HepG2 (cell line): ENCODE measurements around the gene RGS6. TPM values are rescaled to one million over a fixed set of nuclear protein-coding genes. Genes with fewer than 3 reads are reported as not detected.

Source experiments
- ATAC-seq: fragments of 200-7000 bp; cut with Tn5 transposase; 3 replicates; pipeline ENCODE4 v1.9.1; 2020; ENCODE audit warnings: mild to moderate bottlenecking, moderate library complexity
- BruUV-seq: library from RNA; stranded (reverse); fragments of 400-500 nt; replicated peaks from 2 replicates; lab custom pipeline; 2021; lab: Mats Ljungman, UMichigan
- CTCF ChIA-PET: fragments of 300-600 bp; formaldehyde crosslinking; extraction: SDS; loops from one replicate; lab custom pipeline; 2021; ENCODE audit warnings: low total read pairs, inconsistent platforms, low intra/inter-chr PET ratio; lab: Yijun Ruan, JAX
- POLR2A ChIA-PET: fragments of 350-600 bp; sonication (Branson Sonifier 250); formaldehyde crosslinking; loops from one replicate; lab custom pipeline; 2020; ENCODE audit warnings: antibody characterized with exemption, inconsistent platforms; lab: Yijun Ruan, JAX
- DNase-seq: peaks from one replicate; pipeline ENCODE4 v3.0.0-alpha.2; 2015; ENCODE audit warnings: low spot score
- FAIRE-seq: peaks from 3 replicates; lab custom pipeline; 2011; peaks lifted over from hg19 to GRCh38; lab: Jason Lieb, UNC
- H2AFZ ChIP-seq: one replicate; pipeline ENCODE4 v1.6.1; 2011; ENCODE audit warnings: low read length, inconsistent platforms
- H3K27ac ChIP-seq: fragments of 300-600 bp; 3 replicates; pipeline ENCODE4 v1.8.0; 2011; ENCODE audit warnings: mixed run types, mild to moderate bottlenecking, mixed read lengths, low read length, inconsistent platforms; ENCODE audit not compliant: insufficient read depth; ENCODE audit errors: extremely low read length
- H3K27me3 ChIP-seq, 2 experiments: fragments of 200-600 bp in 1 of 2; 2 replicates in 1 of 2; 3 replicates in 1 of 2; pipeline versions ENCODE4 v1.6.0 to v1.8.0; 2011; ENCODE audit warnings: low read length in 2 of 2, mild to moderate bottlenecking in 2 of 2, moderate library complexity in 2 of 2, inconsistent platforms in 1 of 2; ENCODE audit not compliant: insufficient read depth in 2 of 2, control insufficient read depth in 1 of 2
- H3K36me3 ChIP-seq, 2 experiments: fragments of 200-600 bp in 1 of 2; replicated peaks in 1 of 2; 2 replicates in 1 of 2; 3 replicates in 1 of 2; pipeline versions ENCODE4 v1.5.1 to v1.8.0; 2011; ENCODE audit warnings: low read length in 2 of 2, inconsistent platforms in 1 of 2; ENCODE audit not compliant: insufficient read depth in 2 of 2, control insufficient read depth in 1 of 2
- H3K4me1 ChIP-seq: 2 replicates; pipeline ENCODE4 v1.5.1; 2012; ENCODE audit warnings: low read length, inconsistent platforms; ENCODE audit not compliant: insufficient read depth
- H3K4me2 ChIP-seq: 2 replicates; pipeline ENCODE4 v1.6.0; 2011; ENCODE audit warnings: low read depth, low read length, inconsistent platforms
- H3K4me3 ChIP-seq, 3 experiments: fragments of 200-600 bp in 1 of 3; sonication (generic), shearing (Covaris generic) in 1 of 3; replicated peaks in 1 of 3; 2 replicates each; pipeline ENCODE4 v1.5.1; 2011 to 2016; ENCODE audit warnings: low read length in 3 of 3, inconsistent platforms in 2 of 3, low read depth in 2 of 3, mild to moderate bottlenecking in 2 of 3, control low read depth in 1 of 3, mixed read lengths in 1 of 3; ENCODE audit not compliant: insufficient read depth in 1 of 3
- H3K79me2 ChIP-seq: one replicate; pipeline ENCODE4 v1.6.1; 2011; ENCODE audit warnings: low read length, inconsistent platforms; ENCODE audit not compliant: insufficient read depth
- H3K9ac ChIP-seq: 2 replicates; pipeline ENCODE4 v1.6.0; 2011; ENCODE audit warnings: mild to moderate bottlenecking, low read depth, low read length, inconsistent platforms; ENCODE audit not compliant: insufficient read depth
- H3K9me3 ChIP-seq: 2 replicates; pipeline ENCODE4 v1.5.1; 2012; ENCODE audit warnings: mild to moderate bottlenecking, low read length
- H4K20me1 ChIP-seq: 2 replicates; pipeline ENCODE4 v1.6.0; 2011; ENCODE audit warnings: inconsistent platforms, mild to moderate bottlenecking, low read length, moderate library complexity; ENCODE audit not compliant: insufficient read depth
- BRCA1 ChIP-seq: sonication (generic); formaldehyde crosslinking; IDR thresholded peaks from 2 replicates; pipeline ENCODE4 v1.4.0; 2020; ENCODE audit warnings: missing genetic modification reagents
- FOXC1 ChIP-seq: sonication (generic); formaldehyde crosslinking; IDR thresholded peaks from 2 replicates; pipeline ENCODE4 v1.8.0; 2022; ENCODE audit warnings: mild to moderate bottlenecking, missing genetic modification reagents, borderline replicate concordance
- GATAD1 ChIP-seq: IDR thresholded peaks from 2 replicates; pipeline ENCODE4 v1.6.1; 2016; ENCODE audit warnings: missing genetic modification reagents, missing compliant biosample characterization
- HMG20A ChIP-seq: IDR thresholded peaks from 2 replicates; pipeline ENCODE4 v1.6.1; 2016; ENCODE audit warnings: borderline replicate concordance
- HNF4A ChIP-seq: sonication (generic); formaldehyde crosslinking; IDR thresholded peaks from 2 replicates; pipeline ENCODE4 v1.4.0; 2020; ENCODE audit warnings: missing genetic modification reagents
- SKI ChIP-seq: fragments of 450-650 bp; IDR thresholded peaks from one replicate; pipeline ENCODE4 v1.6.1; 2018; ENCODE audit warnings: mild to moderate bottlenecking; ENCODE audit not compliant: partially characterized antibody
- SOX13 ChIP-seq, 3 experiments: fragments of 450-650 bp in 1 of 3; sonication (generic) in 1 of 3; formaldehyde crosslinking in 1 of 3; IDR thresholded peaks in 2 of 3; conservative IDR thresholded peaks in 1 of 3; 2 replicates each; pipeline versions ENCODE4 v1.5.0 to v1.6.1; 2016 to 2020; ENCODE audit warnings: antibody characterized with exemption in 1 of 3, mild to moderate bottlenecking in 1 of 3, missing compliant biosample characterization in 1 of 3, missing genetic modification reagents in 1 of 3, moderate library complexity in 1 of 3
- XBP1 ChIP-seq: sonication (generic); formaldehyde crosslinking; IDR thresholded peaks from 2 replicates; pipeline ENCODE4 v1.5.0; 2020; ENCODE audit warnings: missing genetic modification reagents
- ZNF230 ChIP-seq: sonication (generic); formaldehyde crosslinking; IDR thresholded peaks from 2 replicates; pipeline ENCODE4 v1.4.0; 2020; ENCODE audit warnings: mild to moderate bottlenecking, missing genetic modification reagents
- ZNF432 ChIP-seq: sonication (generic); formaldehyde crosslinking; IDR thresholded peaks from 2 replicates; pipeline ENCODE4 v1.5.0; 2020; ENCODE audit warnings: missing genetic modification reagents, mild to moderate bottlenecking, borderline replicate concordance
- ZNF468 ChIP-seq: sonication (generic); formaldehyde crosslinking; IDR thresholded peaks from 2 replicates; pipeline ENCODE4 v1.8.0; 2022; ENCODE audit warnings: mild to moderate bottlenecking, moderate library complexity, missing genetic modification reagents
- WGBS: methylation state at CpG from one replicate; pipeline ENCODE4 v1.1.6; 2017; ENCODE audit warnings: low lambda C conversion rate; 5-methylcytosine and 5-hydroxymethylcytosine counted together
- in situ Hi-C: cut with HindIII; loops from 2 replicates; pipeline ENCODE4 v1.10.0; 2017; ENCODE audit warnings: low pct_unique_long_range_greater_than_20kb; ENCODE audit not compliant: extremely low pct_ligation_motif_present
- intact Hi-C: fragments of 100-400 bp; cut with micrococcal nuclease; formaldehyde crosslinking; loops from one replicate; pipeline ENCODE4 v1.10.0; 2022; ENCODE audit not compliant: unreplicated experiment
- polyA plus RNA-seq, 8 experiments: library from polyadenylated mRNA; depleted of rRNA in 3 of 8; stranded (reverse) in 7 of 8; unstranded in 1 of 8; fragments of >200 nt; fragmentation: Illumina TruSeq in 4 of 8; extraction: Trizol in 4 of 8; gene quantifications; 2 replicates each; pipeline versions ENCODE4 v1.2.1 to v1.2.3, GENCODE V29; 2011 to 2016; ENCODE audit warnings: low read depth in 4 of 8, missing spikeins in 1 of 8, mixed read lengths in 1 of 8; ENCODE audit not compliant: insufficient read depth in 1 of 8
- total RNA-seq, 5 experiments: library from RNA; depleted of rRNA; stranded (reverse); fragments of >200 nt; fragmentation: Illumina TruSeq; extraction: Trizol; gene quantifications; 2 replicates each; pipeline ENCODE4 v1.2.3, GENCODE V29; 2016; ENCODE audit warnings: low read depth in 1 of 5
- TF ChIP-seq, protein P1 (sequence below): sonication (generic); formaldehyde crosslinking; IDR thresholded peaks from 2 replicates; pipeline ENCODE4 v1.8.1; 2023; ENCODE audit warnings: missing genetic modification reagents, mild to moderate bottlenecking, borderline replicate concordance
- TF ChIP-seq, protein P2 (sequence below): sonication (generic); formaldehyde crosslinking; IDR thresholded peaks from 2 replicates; pipeline ENCODE4 v1.4.0; 2020; ENCODE audit warnings: missing genetic modification reagents
- TF ChIP-seq, protein P3 (sequence below): sonication (generic); formaldehyde crosslinking; IDR thresholded peaks from 2 replicates; pipeline ENCODE4 v1.4.0; 2020; ENCODE audit warnings: missing genetic modification reagents, borderline replicate concordance

The RGS6 gene
- total and polyA plus RNA-seq, 2 of the 13 experiments (the other 11 are each of a cell fraction or from before 2014, with no cell fraction given): not detected

DNA sequence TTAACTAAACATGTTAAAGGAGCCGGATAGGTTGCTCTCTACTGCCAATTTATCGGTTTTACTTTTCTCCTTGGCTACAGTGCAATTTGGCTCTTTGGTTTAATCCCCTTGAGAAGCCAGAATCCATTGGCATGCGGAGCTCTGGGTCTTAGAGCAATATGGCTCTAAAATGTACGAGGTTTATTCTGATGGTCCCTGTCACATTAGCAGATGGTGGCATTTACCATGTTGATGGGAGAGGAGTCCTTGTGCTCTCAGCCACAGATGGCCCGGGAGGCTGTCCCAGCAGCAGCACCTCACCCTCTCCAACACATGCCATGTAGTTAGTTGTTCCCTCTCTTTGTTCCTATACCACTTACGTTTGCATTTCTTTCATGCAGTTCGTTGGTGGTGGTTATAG lies 179.7 kb downstream of the RGS6 start:
- no TSS peak for BruUV-seq
- no peak for FAIRE-seq
- no peak for ATAC-seq
- TF ChIP-seq, protein P1, sequence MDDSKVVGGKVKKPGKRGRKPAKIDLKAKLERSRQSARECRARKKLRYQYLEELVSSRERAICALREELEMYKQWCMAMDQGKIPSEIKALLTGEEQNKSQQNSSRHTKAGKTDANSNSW: no peak
- TF ChIP-seq HNF4A (CRISPR knock-in tag) (no peak), SKI (no peak), ZNF230 (CRISPR knock-in tag) (no peak), ZNF432 (no peak), SOX13 (IDR thresholded peaks at IDR 0.05) (no peak), SOX13 (CRISPR knock-in tag; conservative IDR thresholded peaks at IDR 0.05 in 1 of 2, IDR thresholded peaks at IDR 0.05 in 1 of 2) (no peak), ZNF468 (CRISPR knock-in tag) (no peak), FOXC1 (CRISPR knock-in tag) (no peak), HMG20A (CRISPR knock-in tag) (no peak), XBP1 (CRISPR knock-in tag) (no peak), BRCA1 (CRISPR knock-in tag) (no peak), GATAD1 (CRISPR knock-in tag) (no peak)
- TF ChIP-seq, protein P2, sequence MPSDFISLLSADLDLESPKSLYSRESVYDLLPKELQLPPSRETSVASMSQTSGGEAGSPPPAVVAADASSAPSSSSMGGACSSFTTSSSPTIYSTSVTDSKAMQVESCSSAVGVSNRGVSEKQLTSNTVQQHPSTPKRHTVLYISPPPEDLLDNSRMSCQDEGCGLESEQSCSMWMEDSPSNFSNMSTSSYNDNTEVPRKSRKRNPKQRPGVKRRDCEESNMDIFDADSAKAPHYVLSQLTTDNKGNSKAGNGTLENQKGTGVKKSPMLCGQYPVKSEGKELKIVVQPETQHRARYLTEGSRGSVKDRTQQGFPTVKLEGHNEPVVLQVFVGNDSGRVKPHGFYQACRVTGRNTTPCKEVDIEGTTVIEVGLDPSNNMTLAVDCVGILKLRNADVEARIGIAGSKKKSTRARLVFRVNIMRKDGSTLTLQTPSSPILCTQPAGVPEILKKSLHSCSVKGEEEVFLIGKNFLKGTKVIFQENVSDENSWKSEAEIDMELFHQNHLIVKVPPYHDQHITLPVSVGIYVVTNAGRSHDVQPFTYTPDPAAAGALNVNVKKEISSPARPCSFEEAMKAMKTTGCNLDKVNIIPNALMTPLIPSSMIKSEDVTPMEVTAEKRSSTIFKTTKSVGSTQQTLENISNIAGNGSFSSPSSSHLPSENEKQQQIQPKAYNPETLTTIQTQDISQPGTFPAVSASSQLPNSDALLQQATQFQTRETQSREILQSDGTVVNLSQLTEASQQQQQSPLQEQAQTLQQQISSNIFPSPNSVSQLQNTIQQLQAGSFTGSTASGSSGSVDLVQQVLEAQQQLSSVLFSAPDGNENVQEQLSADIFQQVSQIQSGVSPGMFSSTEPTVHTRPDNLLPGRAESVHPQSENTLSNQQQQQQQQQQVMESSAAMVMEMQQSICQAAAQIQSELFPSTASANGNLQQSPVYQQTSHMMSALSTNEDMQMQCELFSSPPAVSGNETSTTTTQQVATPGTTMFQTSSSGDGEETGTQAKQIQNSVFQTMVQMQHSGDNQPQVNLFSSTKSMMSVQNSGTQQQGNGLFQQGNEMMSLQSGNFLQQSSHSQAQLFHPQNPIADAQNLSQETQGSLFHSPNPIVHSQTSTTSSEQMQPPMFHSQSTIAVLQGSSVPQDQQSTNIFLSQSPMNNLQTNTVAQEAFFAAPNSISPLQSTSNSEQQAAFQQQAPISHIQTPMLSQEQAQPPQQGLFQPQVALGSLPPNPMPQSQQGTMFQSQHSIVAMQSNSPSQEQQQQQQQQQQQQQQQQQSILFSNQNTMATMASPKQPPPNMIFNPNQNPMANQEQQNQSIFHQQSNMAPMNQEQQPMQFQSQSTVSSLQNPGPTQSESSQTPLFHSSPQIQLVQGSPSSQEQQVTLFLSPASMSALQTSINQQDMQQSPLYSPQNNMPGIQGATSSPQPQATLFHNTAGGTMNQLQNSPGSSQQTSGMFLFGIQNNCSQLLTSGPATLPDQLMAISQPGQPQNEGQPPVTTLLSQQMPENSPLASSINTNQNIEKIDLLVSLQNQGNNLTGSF (CRISPR knock-in tag): no peak
- TF ChIP-seq, protein P3, sequence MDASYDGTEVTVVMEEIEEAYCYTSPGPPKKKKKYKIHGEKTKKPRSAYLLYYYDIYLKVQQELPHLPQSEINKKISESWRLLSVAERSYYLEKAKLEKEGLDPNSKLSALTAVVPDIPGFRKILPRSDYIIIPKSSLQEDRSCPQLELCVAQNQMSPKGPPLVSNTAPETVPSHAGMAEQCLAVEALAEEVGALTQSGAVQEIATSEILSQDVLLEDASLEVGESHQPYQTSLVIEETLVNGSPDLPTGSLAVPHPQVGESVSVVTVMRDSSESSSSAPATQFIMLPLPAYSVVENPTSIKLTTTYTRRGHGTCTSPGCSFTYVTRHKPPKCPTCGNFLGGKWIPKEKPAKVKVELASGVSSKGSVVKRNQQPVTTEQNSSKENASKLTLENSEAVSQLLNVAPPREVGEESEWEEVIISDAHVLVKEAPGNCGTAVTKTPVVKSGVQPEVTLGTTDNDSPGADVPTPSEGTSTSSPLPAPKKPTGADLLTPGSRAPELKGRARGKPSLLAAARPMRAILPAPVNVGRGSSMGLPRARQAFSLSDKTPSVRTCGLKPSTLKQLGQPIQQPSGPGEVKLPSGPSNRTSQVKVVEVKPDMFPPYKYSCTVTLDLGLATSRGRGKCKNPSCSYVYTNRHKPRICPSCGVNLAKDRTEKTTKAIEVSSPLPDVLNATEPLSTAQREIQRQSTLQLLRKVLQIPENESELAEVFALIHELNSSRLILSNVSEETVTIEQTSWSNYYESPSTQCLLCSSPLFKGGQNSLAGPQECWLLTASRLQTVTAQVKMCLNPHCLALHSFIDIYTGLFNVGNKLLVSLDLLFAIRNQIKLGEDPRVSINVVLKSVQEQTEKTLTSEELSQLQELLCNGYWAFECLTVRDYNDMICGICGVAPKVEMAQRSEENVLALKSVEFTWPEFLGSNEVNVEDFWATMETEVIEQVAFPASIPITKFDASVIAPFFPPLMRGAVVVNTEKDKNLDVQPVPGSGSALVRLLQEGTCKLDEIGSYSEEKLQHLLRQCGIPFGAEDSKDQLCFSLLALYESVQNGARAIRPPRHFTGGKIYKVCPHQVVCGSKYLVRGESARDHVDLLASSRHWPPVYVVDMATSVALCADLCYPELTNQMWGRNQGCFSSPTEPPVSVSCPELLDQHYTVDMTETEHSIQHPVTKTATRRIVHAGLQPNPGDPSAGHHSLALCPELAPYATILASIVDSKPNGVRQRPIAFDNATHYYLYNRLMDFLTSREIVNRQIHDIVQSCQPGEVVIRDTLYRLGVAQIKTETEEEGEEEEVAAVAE (CRISPR knock-in tag): no peak

More for the DNA sequence above, 179.7 kb downstream of the RGS6 start:
- 5% methylated on average over 7 of the region's 7 CpGs for WGBS
- H3K9me3 ChIP-seq: no peaks in the 10 kb centered on the region
- H4K20me1 ChIP-seq: no peaks in the 10 kb centered on the region
- POLR2A ChIA-PET: no interaction called here
- H3K4me3 ChIP-seq: no peak overlapping the region
- intact Hi-C loops: no loop called here
- no peaks in the 10 kb centered on the region for H3K79me2 ChIP-seq
- H3K27ac ChIP-seq: no peak overlapping the region
- no peak overlapping the region for H3K4me2 ChIP-seq
- no peak overlapping the region for H3K9ac ChIP-seq
- H3K36me3 ChIP-seq: no peaks in the 10 kb centered on the region
- H3K4me1 ChIP-seq: no peaks in the 10 kb centered on the region
- no peak overlapping the region for H2AFZ ChIP-seq
- no peak for DNase-seq
- CTCF ChIA-PET: no interaction called here
- in situ Hi-C loops: no loop called here
- no peaks in the 10 kb centered on the region for H3K27me3 ChIP-seq
